Measurements from ENCODE around the gene WWOX.

The WWOX gene

GRCh38 chr16:78791011-78791410 lies 691.6 kb downstream of the WWOX start:
- no peak for DNase-seq

GRCh38 chr16:78791926-78792325 lies 692.5 kb downstream of the WWOX start:
- no peak for DNase-seq

DNA sequence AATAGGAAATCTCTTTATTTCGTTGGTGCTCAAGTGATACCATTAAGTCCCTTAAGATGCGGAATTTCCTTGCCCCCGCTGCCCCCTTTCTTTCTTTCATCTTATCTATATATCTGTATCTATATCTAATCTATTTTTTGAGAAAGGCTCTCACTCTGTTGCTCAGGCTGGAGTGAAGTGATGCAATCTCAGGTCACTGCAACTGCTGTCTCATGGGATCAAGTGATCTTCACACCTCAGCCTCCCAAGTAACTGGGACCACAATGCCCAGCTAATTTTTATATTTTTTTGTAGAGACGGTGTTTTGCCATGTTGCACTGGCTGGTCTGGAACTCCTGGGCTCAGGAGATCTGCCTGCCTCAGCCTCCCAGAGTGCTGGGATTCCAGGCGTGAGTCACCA lies 693.5 kb downstream of the WWOX start:
- no peak for DNase-seq

GRCh38 chr16:78794581-78795250 lies 695.3 kb downstream of the WWOX start:
- DNase-seq, result no peak

- DNase-seq, result no peak
These were observed 696.0 kb downstream of the WWOX start for GRCh38 chr16:78795433-78795832.

DNA sequence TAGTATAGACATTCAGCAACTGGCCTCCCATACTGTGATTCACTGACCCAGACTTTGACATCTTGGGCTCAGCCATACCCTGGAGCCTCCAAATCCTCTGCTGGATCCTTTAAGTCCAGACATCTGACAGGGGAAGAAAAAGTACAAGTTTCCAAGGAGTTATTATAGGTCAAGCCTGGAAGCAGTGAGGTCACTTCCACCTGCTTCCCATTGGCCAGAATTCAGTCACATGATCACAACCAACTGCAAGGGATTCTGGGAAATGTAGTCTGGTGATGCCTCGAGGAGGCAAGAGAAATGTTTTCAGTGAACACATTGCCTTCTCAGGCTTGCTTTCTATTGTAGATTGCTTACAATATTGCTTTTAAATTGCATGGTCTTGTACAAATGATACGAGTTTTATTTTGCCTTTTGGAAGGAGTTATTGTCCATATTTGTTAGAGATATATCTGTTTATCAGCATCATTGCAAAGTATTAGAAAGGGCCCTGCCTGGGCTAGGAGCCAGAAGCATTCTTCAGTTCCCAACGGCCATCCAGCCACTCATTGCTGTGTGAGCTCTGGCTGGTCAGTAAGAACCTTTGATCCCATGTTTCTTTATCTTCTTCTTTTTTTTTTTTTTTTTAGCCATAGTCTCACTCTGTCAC lies 696.9 kb downstream of the WWOX start:
- DNase-seq, result no peak

DNA sequence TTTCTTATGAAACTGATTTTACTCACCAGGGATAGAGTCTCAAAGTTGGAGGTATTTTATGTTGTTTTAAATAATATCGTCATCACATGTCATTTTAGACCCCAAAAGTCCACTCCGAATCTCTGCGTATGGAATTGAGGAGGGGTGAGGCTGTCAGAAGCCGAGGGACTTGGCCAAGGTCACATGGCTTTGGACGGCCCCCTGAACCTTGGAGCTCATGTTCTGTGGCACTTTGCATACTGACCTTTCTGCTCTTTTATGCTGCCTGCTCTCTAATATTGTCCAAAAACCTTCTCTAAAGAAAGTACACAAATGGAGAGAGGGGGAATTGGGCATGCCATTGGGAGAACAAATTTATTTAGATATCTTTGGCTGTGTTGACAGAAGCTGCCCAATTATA lies 700.0 kb downstream of the WWOX start:
- no peak for DNase-seq

DNA sequence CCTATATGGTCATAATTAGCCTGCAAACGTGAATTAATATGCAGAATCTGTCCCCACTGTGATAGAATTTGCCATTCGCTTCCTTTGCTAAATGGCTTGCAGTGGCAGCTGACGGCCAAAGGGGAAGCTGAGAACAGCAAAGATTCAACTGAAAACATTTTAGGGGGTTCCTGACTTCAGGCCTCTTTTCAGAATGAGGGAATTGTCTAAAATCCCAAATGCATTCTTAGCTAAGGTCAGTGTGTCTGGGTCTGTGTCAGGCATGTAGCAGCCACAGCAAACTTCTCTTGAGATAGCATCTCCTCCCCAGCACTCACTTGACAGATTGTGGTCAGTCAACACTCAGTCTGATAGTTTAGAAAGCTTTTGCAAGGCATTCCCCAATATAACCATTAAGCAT lies 701.1 kb downstream of the WWOX start:
- no peak for DNase-seq

DNA sequence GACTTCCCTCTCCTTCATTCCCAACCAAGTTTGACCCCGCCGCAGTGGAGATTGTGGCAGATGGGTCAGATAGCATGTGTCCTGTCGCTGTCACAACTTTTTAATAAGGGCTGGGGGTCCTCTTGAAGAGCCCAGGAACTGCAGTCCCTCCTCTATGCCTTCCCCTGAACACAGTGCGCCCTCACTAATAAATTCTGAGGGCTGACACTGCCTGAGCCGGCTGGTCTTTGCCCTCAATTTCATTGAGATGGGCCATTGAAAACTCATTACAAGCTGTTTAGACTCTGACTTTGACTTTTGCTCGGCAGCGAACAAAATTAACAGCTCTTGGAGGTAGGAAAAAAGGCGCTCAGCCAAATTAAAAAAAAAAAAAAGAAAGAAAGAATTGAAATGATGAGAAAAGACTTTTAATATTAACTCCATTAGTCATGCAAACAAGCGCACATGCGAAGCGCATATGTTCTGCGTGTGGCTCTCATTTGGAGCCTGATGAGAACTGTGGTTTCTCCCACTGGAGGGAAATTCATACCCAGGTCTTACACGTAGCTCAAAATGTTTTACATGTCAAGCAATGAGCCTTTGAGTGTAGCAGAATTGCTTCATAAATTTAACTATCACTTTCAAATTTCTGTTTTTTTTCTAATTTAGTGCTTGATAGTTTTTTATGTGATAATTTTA lies 704.7 kb downstream of the WWOX start:
- no peak for DNase-seq

DNA sequence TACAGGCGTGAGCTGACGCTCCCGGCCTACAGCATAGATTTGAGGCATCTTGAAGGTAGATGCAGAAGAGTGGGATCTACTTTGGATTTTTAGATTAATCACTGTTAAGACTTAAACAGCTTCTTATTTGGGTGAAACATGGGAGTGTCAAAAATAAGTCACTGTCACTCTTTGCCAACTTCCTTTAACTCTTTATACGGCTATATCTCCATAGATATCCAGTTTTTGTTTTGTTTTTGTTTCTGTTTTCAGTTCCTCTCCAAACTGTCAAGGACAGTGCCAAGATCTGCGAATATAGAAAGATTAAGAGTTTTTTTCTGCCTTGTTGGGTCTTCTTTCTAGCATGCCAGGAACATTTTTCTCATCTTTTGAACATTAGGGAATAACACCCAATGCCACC lies 706.1 kb downstream of the WWOX start:
- no peak for DNase-seq

DNA sequence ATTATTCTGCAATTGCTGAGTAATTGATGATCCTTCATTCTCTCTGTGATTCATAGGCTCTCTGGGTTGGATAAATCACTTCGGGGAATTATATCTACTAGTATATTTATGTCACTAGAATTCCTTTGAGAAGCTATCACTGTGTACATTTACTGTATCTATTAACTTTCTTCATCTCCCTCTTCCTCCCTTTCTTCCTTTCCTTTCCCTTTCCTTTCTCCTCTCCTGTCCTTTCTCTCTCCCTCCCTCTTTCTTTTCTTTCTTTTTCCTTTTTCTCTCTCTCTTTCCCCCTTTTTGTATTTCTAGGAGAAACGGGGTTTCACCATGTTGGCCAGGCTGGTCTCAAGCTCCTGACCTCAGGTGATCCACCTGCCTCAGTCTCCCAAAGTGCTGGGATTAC lies 711.8 kb downstream of the WWOX start:
- no peak for DNase-seq

- DNase-seq, result no peak
These were observed 713.1 kb downstream of the WWOX start for GRCh38 chr16:78812582-78812981.

GRCh38 chr16:78813661-78814311 lies 714.3 kb downstream of the WWOX start:
- no peak for DNase-seq

GRCh38 chr16:78815713-78816112 lies 716.3 kb downstream of the WWOX start:
- no peak for DNase-seq

- no peak for DNase-seq
These were observed 717.2 kb downstream of the WWOX start for GRCh38 chr16:78816499-78817195.

DNA sequence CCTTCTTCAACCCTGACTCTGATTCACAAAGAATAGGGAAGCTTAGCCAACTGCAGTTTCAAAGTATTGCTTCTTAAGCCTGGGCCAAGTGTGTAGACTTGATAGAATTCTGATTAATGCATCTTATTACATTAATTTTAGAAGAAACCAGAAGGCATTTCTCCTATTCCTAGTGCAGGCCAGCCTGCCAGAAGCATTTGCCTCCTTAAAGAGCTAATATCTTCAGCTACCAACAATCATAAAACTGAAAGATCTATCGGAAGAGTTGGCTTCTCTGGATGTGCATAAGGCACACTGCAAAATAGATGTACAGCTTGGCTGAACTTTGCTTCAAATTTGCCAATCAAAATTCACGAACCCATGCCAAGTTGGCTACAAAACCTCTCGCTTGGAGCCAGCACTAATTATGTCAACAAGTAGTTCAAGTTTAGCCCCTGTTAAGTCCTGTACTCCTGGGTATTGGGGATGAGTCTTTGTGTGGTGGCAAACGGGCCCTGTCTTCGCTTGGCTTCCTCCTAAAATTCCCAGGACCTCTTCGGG lies 717.8 kb downstream of the WWOX start:
- no peak for DNase-seq

DNA sequence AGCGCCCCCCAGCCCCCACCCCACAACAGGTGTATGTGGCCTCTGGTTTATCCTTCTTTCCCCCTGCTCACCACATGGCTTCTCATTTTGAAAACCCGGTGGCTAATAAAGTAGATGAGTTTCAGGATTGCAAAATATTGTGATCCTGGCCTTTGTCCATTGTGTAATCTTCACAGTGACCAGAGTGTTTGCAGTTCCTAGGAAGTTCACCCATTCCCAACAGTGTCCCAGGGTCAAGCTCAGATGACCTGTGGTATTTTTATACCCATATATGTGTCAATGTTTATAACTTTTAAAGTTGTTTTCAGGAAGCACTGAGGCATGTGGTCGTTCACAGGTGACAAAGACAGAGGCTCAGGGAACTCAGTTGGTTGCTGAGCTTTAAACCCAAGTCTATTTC lies 721.9 kb downstream of the WWOX start:
- no peak for DNase-seq

- DNase-seq, result no peak
These were observed 723.1 kb downstream of the WWOX start for GRCh38 chr16:78822509-78822908.

- no peak for DNase-seq
These were observed 723.6 kb downstream of the WWOX start for GRCh38 chr16:78823027-78823426.

GRCh38 chr16:78829280-78829679 lies 729.8 kb downstream of the WWOX start:
- no peak for DNase-seq

- DNase-seq, result no peak
These were observed 731.1 kb downstream of the WWOX start for GRCh38 chr16:78830599-78830998.

DNA sequence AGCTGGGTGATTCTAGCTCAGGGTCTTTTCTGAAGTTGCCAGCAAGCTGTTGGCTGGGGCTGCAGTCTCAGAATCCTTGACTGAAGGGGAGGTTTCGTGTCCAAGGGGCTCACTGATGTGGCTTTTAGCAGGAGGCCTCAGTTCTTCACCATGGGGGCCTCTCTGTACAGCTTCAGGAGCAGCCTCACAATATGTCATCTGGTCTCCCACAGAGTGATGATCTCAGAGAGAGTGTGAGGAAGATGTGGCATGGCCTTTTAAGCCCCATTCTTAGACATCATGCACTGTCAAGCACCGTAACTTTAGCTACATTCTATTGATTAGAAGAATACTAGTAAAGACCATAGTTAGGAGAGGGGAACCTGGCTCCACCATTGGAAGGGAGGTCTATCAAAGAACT lies 732.6 kb downstream of the WWOX start:
- DNase-seq, result no peak
